ENCODE measurements around the gene DDX51.
A peak's percentile ranks its signal among the peaks of the same experiment; 100 is the strongest.

DDX51 gene

DNA sequence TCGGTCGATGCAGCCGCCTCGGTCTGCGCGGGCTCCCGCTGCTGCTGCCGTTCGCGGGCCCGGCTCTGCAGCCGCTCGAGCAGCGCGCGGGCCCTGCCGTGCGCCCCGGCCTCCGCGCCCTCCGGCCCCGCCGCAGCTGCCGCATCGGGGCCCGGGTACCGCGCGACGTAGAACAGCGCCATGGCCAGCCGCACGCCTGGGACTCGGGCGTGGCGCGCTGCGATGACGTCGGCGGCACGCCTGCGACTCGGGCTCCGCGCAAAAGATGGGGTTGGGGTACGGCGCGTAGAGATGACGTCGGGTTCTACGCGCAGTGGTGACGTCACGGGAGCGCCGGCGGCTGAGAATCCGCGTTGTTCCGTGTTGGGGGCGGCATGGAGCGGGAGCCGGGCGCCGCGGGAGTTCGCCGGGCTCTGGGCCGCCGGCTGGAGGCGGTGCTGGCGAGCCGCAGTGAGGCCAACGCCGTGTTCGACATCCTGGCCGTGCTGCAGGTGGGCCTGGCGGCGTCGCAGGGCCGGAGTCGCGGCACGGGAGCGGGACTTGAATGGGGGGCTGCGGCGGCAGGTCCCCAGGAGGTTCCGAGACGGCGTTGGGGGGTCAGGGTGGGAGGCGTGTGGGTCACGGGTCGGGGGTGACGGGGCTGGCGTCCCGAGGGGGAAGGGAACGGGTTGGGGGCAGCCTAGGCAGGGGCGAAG lies at the start of gene DDX51, which contains the start of gene NOC4L:
DDX51 (minus strand) TSS at position 205 of the 695 bp plus-strand sequence; CDS start at position 182, 23 bp downstream.
NOC4L (plus strand) TSS at position 343 of the 695 bp plus-strand sequence; CDS start at position 375, 32 bp downstream.
- peak; percentile 87 for DNase-seq

- DNase-seq, result no peak
Observed at GRCh38 chr12:132191715-132192553, 47.8 kb upstream of the DDX51 start.

- no peak for DNase-seq
Observed at GRCh38 chr12:132190834-132191500, 46.8 kb upstream of the DDX51 start.

- no peak for DNase-seq
Observed at GRCh38 chr12:132190012-132190755, 46.1 kb upstream of the DDX51 start.

- DNase-seq, result peak; percentile 90
Observed at GRCh38 chr12:132189378-132190011, 45.4 kb upstream of the DDX51 start.

GRCh38 chr12:132188916-132189325 lies 44.8 kb upstream of the DDX51 start:
- DNase-seq, result no peak

GRCh38 chr12:132188451-132188901 lies 44.4 kb upstream of the DDX51 start:
- no peak for DNase-seq

DNA sequence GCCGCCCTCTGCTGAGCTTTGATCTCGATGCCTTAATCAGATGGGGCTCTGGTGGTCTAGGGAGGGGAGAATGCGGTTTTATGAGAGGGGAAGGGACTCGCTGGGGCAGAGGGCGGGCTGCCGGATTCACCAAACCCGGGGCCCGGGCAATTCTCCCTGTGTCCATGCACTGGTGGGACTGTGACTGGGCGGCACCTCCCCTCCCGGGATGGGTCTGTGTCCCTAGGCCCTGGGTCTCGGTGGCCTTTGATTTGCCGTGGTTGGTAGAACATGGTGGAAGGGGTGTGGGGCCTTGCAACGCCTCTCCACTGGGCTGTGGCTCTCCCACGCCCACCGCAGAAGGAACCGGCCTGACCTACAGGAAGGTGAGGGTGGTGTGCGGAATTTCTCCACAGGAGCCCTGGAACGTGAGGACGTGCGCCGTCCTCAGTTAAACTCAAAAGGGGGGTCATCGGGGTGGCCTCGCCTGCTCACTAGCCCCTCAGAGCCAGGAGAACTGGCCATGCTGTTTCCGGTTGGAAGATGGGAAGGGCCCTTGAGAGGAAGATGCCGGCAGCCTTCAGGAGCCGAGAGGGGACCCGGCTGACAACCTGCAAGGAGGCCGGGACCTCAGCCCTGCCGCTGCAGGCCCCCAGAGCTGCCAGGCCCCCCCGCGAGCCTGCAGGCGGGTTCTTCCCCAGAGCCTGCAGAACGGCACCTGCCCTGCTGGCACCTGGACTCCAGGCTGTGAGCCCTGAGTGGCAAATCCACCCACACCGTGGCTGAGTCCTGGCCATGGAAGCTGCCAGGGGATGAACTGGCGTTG lies 43.7 kb upstream of the DDX51 start:
- no peak for DNase-seq

GRCh38 chr12:132186857-132187620 lies 42.9 kb upstream of the DDX51 start:
- no peak for DNase-seq

- peak; percentile 22 for DNase-seq
Observed at GRCh38 chr12:132186208-132186856, 42.2 kb upstream of the DDX51 start.

- no peak for DNase-seq
Observed at GRCh38 chr12:132185705-132186104, 41.6 kb upstream of the DDX51 start.

- DNase-seq, result peak; percentile 77
Observed at GRCh38 chr12:132182711-132183365, 38.7 kb upstream of the DDX51 start.

- no peak for DNase-seq
Observed at GRCh38 chr12:132182206-132182710, 38.1 kb upstream of the DDX51 start.

- no peak for DNase-seq
Observed at GRCh38 chr12:132181570-132182200, 37.6 kb upstream of the DDX51 start.

DNA sequence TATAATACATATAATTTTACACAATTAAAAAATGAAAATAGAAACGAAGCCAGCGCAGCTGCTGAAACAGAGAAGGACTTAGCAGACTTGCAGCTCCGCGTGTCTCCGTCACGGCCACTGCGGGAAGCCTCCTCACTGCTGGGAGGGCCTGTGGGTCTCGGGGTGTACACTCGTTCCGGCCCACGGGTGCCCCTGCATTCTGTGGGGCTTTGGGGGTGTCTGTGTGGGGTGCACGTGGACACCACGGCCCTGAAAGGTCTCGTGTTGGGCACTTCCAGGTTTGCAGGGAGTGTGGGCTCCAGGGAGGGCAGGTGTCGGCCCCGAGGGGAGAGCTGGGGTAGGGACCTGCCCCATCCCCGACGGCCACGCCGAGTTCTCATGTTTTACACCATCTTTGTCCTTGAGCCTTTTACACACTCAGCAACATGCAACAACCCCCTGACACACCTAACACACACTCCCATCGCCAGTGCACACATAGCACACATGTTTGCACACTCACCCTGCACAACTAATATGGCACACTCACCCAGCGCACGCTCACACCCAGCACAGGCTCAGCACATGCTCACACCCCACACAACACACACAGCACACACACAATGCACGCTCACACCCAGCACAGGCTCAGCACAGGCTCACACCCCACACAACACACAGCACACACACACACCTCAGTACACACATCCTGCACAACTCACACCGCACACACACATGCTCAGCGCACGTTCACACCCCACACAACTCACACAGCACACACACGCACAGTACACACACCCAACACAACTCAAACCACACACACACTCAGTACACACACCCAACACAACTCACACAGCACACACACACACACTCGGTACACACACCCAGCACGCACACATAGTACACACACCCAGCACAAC lies 36.8 kb upstream of the DDX51 start:
- DNase-seq, result no peak

- no peak for DNase-seq
Observed at GRCh38 chr12:132179431-132180362, 35.6 kb upstream of the DDX51 start.
